MCF 10A (cell line): ENCODE measurements around the gene SPATA13. TPM values are rescaled to one million over a fixed set of nuclear protein-coding genes. Genes with fewer than 3 reads are reported as not detected.

ENCODE experiments used
- BruUV-seq: library from RNA; stranded (reverse); fragments of 400-500 nt; replicated peaks from 2 replicates; lab custom pipeline; 2021; lab: Mats Ljungman, UMichigan
- CTCF ChIA-PET: fragments of 300-600 bp; sonication (Branson Sonifier 250); formaldehyde crosslinking; extraction: SDS; loops from one replicate; lab custom pipeline; 2021; ENCODE audit warnings: antibody characterized with exemption, inconsistent platforms; lab: Yijun Ruan, JAX
- POLR2A ChIA-PET: fragments of 300-600, 350-650 bp; sonication (Branson Sonifier 250); formaldehyde crosslinking; extraction: SDS; loops from one replicate; lab custom pipeline; 2020; ENCODE audit warnings: antibody characterized with exemption, inconsistent platforms; lab: Yijun Ruan, JAX
- DNase-seq: peaks from one replicate; pipeline ENCODE4 v3.0.0-alpha.2; 2018; ENCODE audit not compliant: unreplicated experiment
- H3K27ac Mint-ChIP-seq: one replicate; pipeline ENCODE4 v1.8.0; 2022; ENCODE audit warnings: mild to moderate bottlenecking, low read depth, mixed read lengths; ENCODE audit not compliant: unreplicated experiment
- H3K27me3 Mint-ChIP-seq: one replicate; pipeline ENCODE4 v1.8.0; 2022; ENCODE audit warnings: mixed read lengths; ENCODE audit not compliant: insufficient read depth, unreplicated experiment
- H3K36me3 Mint-ChIP-seq: one replicate; pipeline ENCODE4 v1.8.0; 2022; ENCODE audit warnings: mild to moderate bottlenecking, moderate library complexity, mixed read lengths; ENCODE audit not compliant: insufficient read depth, unreplicated experiment
- H3K4me1 Mint-ChIP-seq: one replicate; pipeline ENCODE4 v1.8.0; 2022; ENCODE audit warnings: mixed read lengths; ENCODE audit not compliant: insufficient read depth, unreplicated experiment
- H3K4me3 Mint-ChIP-seq: one replicate; pipeline ENCODE4 v1.8.0; 2022; ENCODE audit warnings: mild to moderate bottlenecking, moderate library complexity, mixed read lengths; ENCODE audit not compliant: unreplicated experiment
- H3K9me3 Mint-ChIP-seq: one replicate; pipeline ENCODE4 v1.8.0; 2022; ENCODE audit warnings: mixed read lengths; ENCODE audit not compliant: unreplicated experiment
- CTCF ChIP-seq: fragments of 200-600 bp; IDR thresholded peaks from one replicate; pipeline ENCODE4 v1.8.0; 2022; ENCODE audit warnings: antibody characterized with exemption, mild to moderate bottlenecking; ENCODE audit not compliant: unreplicated experiment
- intact Hi-C: fragments of 100-400 bp; cut with micrococcal nuclease; formaldehyde crosslinking; loops from 2 replicates; pipeline ENCODE4 v1.14.1; 2022
- total RNA-seq: library from RNA; stranded (reverse); gene quantifications from 2 replicates; pipeline ENCODE4 v1.2.3, GENCODE V29; 2022

SPATA13 gene
- total RNA-seq, 1 experiment from 2014 or later, result 2.2 TPM

- ChIA-PET CTCF (no interaction called here), POLR2A (no interaction called here)
- TF ChIP-seq CTCF, result no peak
- H3K4me1 Mint-ChIP-seq, result no peaks in the 10 kb centered on the region
- no peak overlapping the region for H3K27ac Mint-ChIP-seq
- H3K36me3 Mint-ChIP-seq, result peaks cover 5% of the 10 kb centered on the region
- H3K27me3 Mint-ChIP-seq, result no peaks in the 10 kb centered on the region
- intact Hi-C loops, result no loop called here
- BruUV-seq, result no TSS peak
- H3K9me3 Mint-ChIP-seq, result no peaks in the 10 kb centered on the region
- DNase-seq, result no peak
- no peak overlapping the region for H3K4me3 Mint-ChIP-seq
Measured at GRCh38 chr13:24299488-24300114, 139.1 kb downstream of the SPATA13 start.

DNA sequence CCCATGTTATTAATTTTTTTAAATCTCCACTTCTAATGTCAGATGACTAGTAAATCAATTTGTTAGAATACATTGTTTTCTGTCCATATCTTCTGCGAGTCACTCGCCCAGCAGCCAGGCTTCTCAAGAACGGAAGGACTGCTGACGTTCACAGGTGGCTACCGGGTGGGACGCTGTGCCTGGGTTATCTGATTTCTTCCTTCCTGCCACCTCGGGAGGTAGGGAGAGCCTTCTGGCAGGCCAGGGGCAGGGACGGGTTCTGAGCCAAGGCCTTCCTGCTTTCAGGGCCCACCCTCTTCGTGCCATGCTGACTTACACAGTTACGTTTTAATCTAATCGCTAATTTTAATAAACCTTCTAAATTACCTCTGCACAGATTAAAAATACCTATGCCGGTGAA is 140.9 kb downstream of the SPATA13 start:
- no peak for DNase-seq
- no peak overlapping the region for H3K27ac Mint-ChIP-seq
- no peaks in the 10 kb centered on the region for H3K27me3 Mint-ChIP-seq
- H3K9me3 Mint-ChIP-seq, result no peaks in the 10 kb centered on the region
- TF ChIP-seq CTCF, result no peak
- POLR2A ChIA-PET, result no interaction called here
- intact Hi-C loops, result no loop called here
- H3K4me3 Mint-ChIP-seq, result no peak overlapping the region
- H3K36me3 Mint-ChIP-seq, result peaks cover 5% of the 10 kb centered on the region
- no peaks in the 10 kb centered on the region for H3K4me1 Mint-ChIP-seq
- CTCF ChIA-PET, result interaction anchor here (0.6 kb wide), 1 partner anchor 15 kb away, joined by 3 read pairs; no protein-coding TSS in a partner anchor
- no TSS peak for BruUV-seq

DNA sequence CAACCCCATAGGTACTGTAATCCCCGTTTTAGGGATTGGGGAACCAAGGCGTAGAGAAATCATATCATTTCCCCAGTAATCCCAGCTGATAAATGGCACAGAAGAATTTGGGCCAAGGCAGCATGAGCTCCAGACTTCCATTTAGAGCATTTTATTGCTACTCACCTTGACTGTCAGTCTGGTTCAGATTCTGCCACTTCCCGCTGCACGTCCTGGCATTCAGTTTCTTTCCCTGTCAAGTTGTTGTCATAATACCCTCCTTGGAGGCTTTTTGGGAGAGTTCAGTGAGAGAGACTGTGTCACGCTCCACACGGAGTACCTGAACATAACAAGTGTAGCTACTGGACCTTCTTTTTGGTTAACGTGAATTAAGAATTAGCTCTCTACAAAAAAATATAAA is 141.4 kb downstream of the SPATA13 start:
- POLR2A ChIA-PET, result no interaction called here
- Mint-ChIP-seq H3K4me3 (no peak overlapping the region), H3K27ac (no peak overlapping the region), H3K9me3 (no peaks in the 10 kb centered on the region), H3K27me3 (no peaks in the 10 kb centered on the region), H3K4me1 (no peaks in the 10 kb centered on the region), H3K36me3 (peaks cover 5% of the 10 kb centered on the region)
- DNase-seq, result no peak
- CTCF ChIA-PET, result interaction anchor here (0.6 kb wide), 1 partner anchor 16 kb away, joined by 3 read pairs; no protein-coding TSS in a partner anchor
- TF ChIP-seq CTCF, result no peak
- intact Hi-C loops, result no loop called here
- no TSS peak for BruUV-seq

DNA sequence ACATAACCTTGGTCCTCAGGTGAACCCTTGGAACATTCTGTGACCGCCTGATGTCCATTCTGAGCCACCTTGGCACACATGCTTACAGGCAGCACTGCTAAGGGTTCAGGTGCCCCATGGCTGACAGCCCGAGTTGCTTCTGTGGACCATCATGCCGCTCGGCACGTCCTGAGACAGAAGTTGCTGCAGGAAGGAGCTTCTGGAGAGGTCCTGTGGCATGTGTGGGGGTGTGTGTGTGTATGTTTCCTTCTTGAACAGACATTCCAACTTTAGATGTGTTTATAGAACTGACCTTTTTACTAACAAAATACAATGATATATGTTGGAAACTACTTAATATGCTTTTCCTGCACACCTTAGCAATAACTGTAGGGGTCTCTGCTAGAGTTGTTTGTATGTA is 144.1 kb downstream of the SPATA13 start:
- H3K27me3 Mint-ChIP-seq, result no peaks in the 10 kb centered on the region
- H3K4me3 Mint-ChIP-seq, result no peak overlapping the region
- no peak overlapping the region for H3K27ac Mint-ChIP-seq
- no peak for DNase-seq
- no peaks in the 10 kb centered on the region for H3K9me3 Mint-ChIP-seq
- ChIA-PET POLR2A (no interaction called here), CTCF (no interaction called here)
- no peaks in the 10 kb centered on the region for H3K4me1 Mint-ChIP-seq
- no peak for TF ChIP-seq CTCF
- no TSS peak for BruUV-seq
- peaks cover 5% of the 10 kb centered on the region for H3K36me3 Mint-ChIP-seq
- intact Hi-C loops, result no loop called here
